H1 (cell line): ENCODE measurements around the gene OPCML. TPM values are rescaled to one million over a fixed set of nuclear protein-coding genes. Genes with fewer than 3 reads are reported as not detected.

ENCODE experiments used
- CTCF ChIA-PET: fragments of 300-600 bp; sonication (Branson Sonifier 250); formaldehyde crosslinking; loops from one replicate; lab custom pipeline; 2021; ENCODE audit not compliant: partially characterized antibody; lab: Charles Lee
- POLR2A ChIA-PET: fragments of 300-600 bp; sonication (Branson Sonifier 250); formaldehyde crosslinking; loops from one replicate; lab custom pipeline; 2021; ENCODE audit warnings: inconsistent platforms; ENCODE audit not compliant: partially characterized antibody; lab: Charles Lee
- DNase-seq, 2 experiments: peaks; one replicate each; pipeline versions ENCODE4 v3.0.0 to v3.0.0-alpha.2; 2010 to 2022; ENCODE audit warnings: low spot score in 2 of 2, low read depth in 1 of 2, mixed read lengths in 1 of 2
- FAIRE-seq: peaks from 2 replicates; lab custom pipeline; 2011; peaks lifted over from hg19 to GRCh38; lab: Jason Lieb, UNC
- H2AFZ ChIP-seq: 2 replicates; pipeline ENCODE4 v1.8.1; 2012; ENCODE audit warnings: low read length, inconsistent platforms
- H2AK5ac ChIP-seq: 2 replicates; pipeline ENCODE4 v1.6.1; 2013; ENCODE audit warnings: low read depth, low read length
- H2BK120ac ChIP-seq: replicated peaks from 2 replicates; pipeline ENCODE3; 2013; ENCODE audit warnings: low read depth, low read length, inconsistent platforms
- H2BK12ac ChIP-seq: 2 replicates; pipeline ENCODE4 v1.6.1; 2013; ENCODE audit warnings: low read depth, low read length
- H2BK15ac ChIP-seq: 2 replicates; pipeline ENCODE4 v1.6.1; 2013; ENCODE audit warnings: low read length
- H2BK20ac ChIP-seq: 2 replicates; pipeline ENCODE4 v1.6.1; 2013; ENCODE audit warnings: low read length
- H2BK5ac ChIP-seq: 2 replicates; pipeline ENCODE4 v1.6.1; 2013; ENCODE audit warnings: low read depth, low read length
- H3K14ac ChIP-seq: 2 replicates; pipeline ENCODE4 v1.6.1; 2013; ENCODE audit warnings: inconsistent platforms; ENCODE audit not compliant: insufficient read length
- H3K18ac ChIP-seq: 2 replicates; pipeline ENCODE4 v1.6.1; 2013; ENCODE audit warnings: low read length; ENCODE audit errors: extremely low read depth
- H3K23ac ChIP-seq: 2 replicates; pipeline ENCODE4 v1.6.1; 2013; ENCODE audit warnings: inconsistent platforms; ENCODE audit not compliant: insufficient read length
- H3K23me2 ChIP-seq: 2 replicates; pipeline ENCODE4 v1.6.1; 2013; ENCODE audit warnings: low read depth, low read length
- H3K27ac ChIP-seq: 2 replicates; pipeline ENCODE4 v1.6.1; 2011; ENCODE audit warnings: low read depth, low read length, inconsistent platforms
- H3K27me3 ChIP-seq, 4 experiments: replicated peaks in 1 of 4; 1 replicate in 1 of 4; 2 replicates in 3 of 4; pipeline versions ENCODE4 v1.6.1 to v1.8.1; 2011 to 2013; ENCODE audit warnings: low read length in 3 of 4, mild to moderate bottlenecking in 3 of 4, inconsistent platforms in 2 of 4, mixed read lengths in 2 of 4, moderate library complexity in 1 of 4; ENCODE audit not compliant: control insufficient read depth in 3 of 4, insufficient read depth in 3 of 4; ENCODE audit errors: extremely low read depth in 1 of 4
- H3K36me3 ChIP-seq, 4 experiments: 2 replicates each; pipeline versions ENCODE4 v1.6.1 to v1.8.1; 2011 to 2013; ENCODE audit warnings: mild to moderate bottlenecking in 4 of 4, low read length in 3 of 4, moderate library complexity in 2 of 4, control low read depth in 1 of 4, inconsistent platforms in 1 of 4; ENCODE audit not compliant: insufficient read depth in 4 of 4, control insufficient read depth in 2 of 4
- H3K4ac ChIP-seq: replicated peaks from 2 replicates; pipeline ENCODE3; 2013; ENCODE audit warnings: low read length, low read depth, mixed read lengths, inconsistent platforms; ENCODE audit not compliant: insufficient read length
- H3K4me1 ChIP-seq, 4 experiments: replicated peaks in 1 of 4; 1 replicate in 1 of 4; 2 replicates in 3 of 4; pipeline versions ENCODE4 v1.6.1 to v1.8.1; 2011 to 2013; ENCODE audit warnings: low read length in 3 of 4, inconsistent platforms in 2 of 4, mixed read lengths in 1 of 4; ENCODE audit not compliant: insufficient read depth in 4 of 4, control insufficient read depth in 3 of 4
- H3K4me2 ChIP-seq, 2 experiments: 2 replicates each; pipeline versions ENCODE4 v1.6.1 to v1.8.1; 2011 to 2013; ENCODE audit warnings: low read depth in 2 of 2, low read length in 2 of 2, control low read depth in 1 of 2, inconsistent platforms in 1 of 2, mild to moderate bottlenecking in 1 of 2; ENCODE audit not compliant: insufficient read depth in 1 of 2
- H3K4me3 ChIP-seq, 4 experiments: fragments of 200-600, 300-600 bp in 1 of 4; sonication (generic), shearing (Covaris generic), sonication (Bioruptor Twin) in 1 of 4; 2 replicates each; pipeline versions ENCODE4 v1.5.1 to v1.8.1; 2011 to 2016; ENCODE audit warnings: low read length in 4 of 4, low read depth in 3 of 4, control low read depth in 2 of 4, inconsistent platforms in 2 of 4, mild to moderate bottlenecking in 2 of 4, mixed read lengths in 1 of 4, moderate library complexity in 1 of 4; ENCODE audit not compliant: insufficient read depth in 2 of 4; ENCODE audit errors: extremely low read depth in 1 of 4
- H3K56ac ChIP-seq: replicated peaks from 2 replicates; pipeline ENCODE3; 2013; ENCODE audit warnings: low read depth, mild to moderate bottlenecking, mixed read lengths, low read length, inconsistent platforms; ENCODE audit not compliant: insufficient read length
- H3K79me1 ChIP-seq: 2 replicates; pipeline ENCODE4 v1.6.1; 2013; ENCODE audit warnings: low read depth, low read length, control low read depth
- H3K79me2 ChIP-seq, 2 experiments: 2 replicates each; pipeline versions ENCODE4 v1.6.1 to v1.8.1; 2012 to 2013; ENCODE audit warnings: low read length in 2 of 2, mild to moderate bottlenecking in 2 of 2, inconsistent platforms in 1 of 2; ENCODE audit not compliant: insufficient read depth in 2 of 2, control insufficient read depth in 1 of 2
- H3K9ac ChIP-seq, 4 experiments: replicated peaks in 1 of 4; 1 replicate in 1 of 4; 2 replicates in 3 of 4; pipeline versions ENCODE4 v1.6.1 to v1.8.1; 2011 to 2013; ENCODE audit warnings: low read depth in 3 of 4, low read length in 3 of 4, control low read depth in 2 of 4, mild to moderate bottlenecking in 2 of 4, moderate library complexity in 2 of 4, inconsistent platforms in 1 of 4; ENCODE audit errors: extremely low read depth in 1 of 4
- H3K9me3 ChIP-seq, 2 experiments: 2 replicates each; pipeline versions ENCODE4 v1.6.1 to v1.8.1; 2012 to 2013; ENCODE audit warnings: mild to moderate bottlenecking in 2 of 2, moderate library complexity in 2 of 2, control low read depth in 1 of 2, inconsistent platforms in 1 of 2, low read depth in 1 of 2, low read length in 1 of 2, mixed read lengths in 1 of 2; ENCODE audit not compliant: insufficient read depth in 2 of 2
- H4K20me1 ChIP-seq, 2 experiments: replicated peaks in 1 of 2; 2 replicates each; pipeline versions ENCODE3 to v1.8.1; 2011 to 2013; ENCODE audit warnings: inconsistent platforms in 2 of 2, low read length in 2 of 2, mild to moderate bottlenecking in 1 of 2; ENCODE audit not compliant: insufficient read depth in 2 of 2, control insufficient read depth in 1 of 2
- H4K5ac ChIP-seq: 2 replicates; pipeline ENCODE4 v1.6.1; 2013; ENCODE audit warnings: low read length, low read depth, mixed read lengths, inconsistent platforms; ENCODE audit not compliant: insufficient read length
- H4K8ac ChIP-seq: 2 replicates; pipeline ENCODE4 v1.8.0; 2013; ENCODE audit warnings: mild to moderate bottlenecking, moderate library complexity, low read length, inconsistent platforms; ENCODE audit not compliant: insufficient read depth; ENCODE audit errors: extremely low read depth
- H4K91ac ChIP-seq: replicated peaks from 2 replicates; pipeline ENCODE3; 2013; ENCODE audit warnings: low read length, mixed read lengths, inconsistent platforms; ENCODE audit not compliant: insufficient read length
- BACH1 ChIP-seq: IDR thresholded peaks from 2 replicates; pipeline ENCODE4 v1.6.1; 2012; ENCODE audit warnings: low read length, improper control_type of control experiment
- BRCA1 ChIP-seq: IDR thresholded peaks from 2 replicates; pipeline ENCODE4 v1.6.1; 2012; ENCODE audit warnings: low read depth, low read length, improper control_type of control experiment
- CREB1 ChIP-seq: IDR thresholded peaks from 2 replicates; pipeline ENCODE4 v1.6.1; 2012; ENCODE audit warnings: inconsistent platforms
- TCF12 ChIP-seq: IDR thresholded peaks from 2 replicates; pipeline ENCODE4 v1.6.1; 2011; ENCODE audit warnings: low read depth, mild to moderate bottlenecking, low read length
- YY1 ChIP-seq: IDR thresholded peaks from 2 replicates; pipeline ENCODE4 v1.6.1; 2011; ENCODE audit warnings: low read depth, mild to moderate bottlenecking, low read length
- WGBS, 2 experiments: shearing (Covaris generic) in 1 of 2; methylation state at CpG; one replicate each; pipeline versions ENCODE4 v1.1.6 to v1.1.7; 2013 to 2015; ENCODE audit warnings: low lambda C conversion rate in 2 of 2, mixed read lengths in 2 of 2, inconsistent platforms in 1 of 2, low coverage in 1 of 2, missing lambda C conversion rate in 1 of 2; ENCODE audit not compliant: insufficient replicate concordance in 2 of 2, insufficient coverage in 1 of 2, insufficient read length in 1 of 2; ENCODE audit errors: extremely low coverage in 1 of 2, missing lambda C conversion rate in 1 of 2; 5-methylcytosine and 5-hydroxymethylcytosine counted together
- polyA plus RNA-seq, 7 experiments: library from polyadenylated mRNA; depleted of rRNA in 3 of 7; stranded (reverse) in 5 of 7; unstranded in 2 of 7; fragments of >200 nt in 5 of 7; fragments of 200-250 nt in 2 of 7; gene quantifications; 1 replicate in 5 of 7; 2 replicates in 1 of 7; 4 replicates in 1 of 7; pipeline versions ENCODE4 v1.2.1 to v1.2.3, GENCODE V29; 2011 to 2013; ENCODE audit warnings: missing spikeins in 2 of 7, mixed read lengths in 2 of 7
- total RNA-seq: library from RNA; stranded (reverse); fragmentation: NEBNext Ultra II Directional; extraction: Animal tissue kit (Norgen Biotek cat#: 25700); gene quantifications from 2 replicates; pipeline ENCODE4 v1.2.1, GENCODE V29; 2021
- TF ChIP-seq, protein P1 (sequence below): IDR thresholded peaks from 2 replicates; pipeline ENCODE4 v1.6.1; 2012; ENCODE audit warnings: low read length, inconsistent platforms
- TF ChIP-seq, protein P2 (sequence below): IDR thresholded peaks from 2 replicates; pipeline ENCODE4 v1.6.1; 2011; ENCODE audit warnings: low read depth, mild to moderate bottlenecking, low read length; ENCODE audit not compliant: insufficient read depth

OPCML gene
- total and polyA plus RNA-seq, 2 of the 8 experiments (the other 6 are each of a cell fraction or from before 2014, with no cell fraction given): 2.3 to 3.1 TPM

GRCh38 chr11:132538642-132539041, 993.7 kb downstream of the OPCML start:
- no peak for FAIRE-seq
- Histone ChIP-seq H2BK5ac (no peak overlapping the region), H3K79me1 (no peaks in the 10 kb centered on the region), H3K36me3 (no peaks in the 10 kb centered on the region), H4K8ac (no peak overlapping the region), H2BK12ac (no peak overlapping the region), H3K18ac (no peak overlapping the region), H3K9ac (no peak overlapping the region), H2BK15ac (no peak overlapping the region), H4K20me1 (peaks cover 0 to 5% of the 10 kb centered on the region in 2 experiments), H3K4me2 (no peak overlapping the region), H4K5ac (no peak overlapping the region), H3K9me3 (no peaks in the 10 kb centered on the region), H3K79me2 (0 out of 4 replicates have a peak, but pooled peaks cover 0 to 4% of the 10 kb centered on the region in 2 experiments), H2AFZ (no peak overlapping the region), H2AK5ac (no peak overlapping the region), H4K91ac (no peak overlapping the region)
- CTCF ChIA-PET: interaction anchor here (0.9 kb wide), 1 partner anchor 15 kb away, joined by 3 read pairs; no protein-coding TSS in a partner anchor
- WGBS, 2 experiments: 93% methylated on average over 3 of the region's 3 CpGs; no CpG with 5 or more reads in 1 of the 2 experiments
- TF ChIP-seq BACH1 (no peak), BRCA1 (no peak), TCF12 (no peak), YY1 (no peak), CREB1 (no peak)
- TF ChIP-seq, protein P1, sequence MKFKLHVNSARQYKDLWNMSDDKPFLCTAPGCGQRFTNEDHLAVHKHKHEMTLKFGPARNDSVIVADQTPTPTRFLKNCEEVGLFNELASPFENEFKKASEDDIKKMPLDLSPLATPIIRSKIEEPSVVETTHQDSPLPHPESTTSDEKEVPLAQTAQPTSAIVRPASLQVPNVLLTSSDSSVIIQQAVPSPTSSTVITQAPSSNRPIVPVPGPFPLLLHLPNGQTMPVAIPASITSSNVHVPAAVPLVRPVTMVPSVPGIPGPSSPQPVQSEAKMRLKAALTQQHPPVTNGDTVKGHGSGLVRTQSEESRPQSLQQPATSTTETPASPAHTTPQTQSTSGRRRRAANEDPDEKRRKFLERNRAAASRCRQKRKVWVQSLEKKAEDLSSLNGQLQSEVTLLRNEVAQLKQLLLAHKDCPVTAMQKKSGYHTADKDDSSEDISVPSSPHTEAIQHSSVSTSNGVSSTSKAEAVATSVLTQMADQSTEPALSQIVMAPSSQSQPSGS: no peak
- TF ChIP-seq, protein P2, sequence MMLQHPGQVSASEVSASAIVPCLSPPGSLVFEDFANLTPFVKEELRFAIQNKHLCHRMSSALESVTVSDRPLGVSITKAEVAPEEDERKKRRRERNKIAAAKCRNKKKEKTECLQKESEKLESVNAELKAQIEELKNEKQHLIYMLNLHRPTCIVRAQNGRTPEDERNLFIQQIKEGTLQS: no peak
- TF ChIP-seq, all 59 proteins: peak for 0
- H3K27ac ChIP-seq: no peak overlapping the region
- DNase-seq: no peak
- no peak overlapping the region for H2BK20ac ChIP-seq
- H3K56ac ChIP-seq: no peak overlapping the region
- POLR2A ChIA-PET: no interaction called here
- H3K23ac ChIP-seq: no peak overlapping the region
- H3K27me3 ChIP-seq: no peaks in the 10 kb centered on the region
- peaks cover 0 to 3% (median 0%) of the 10 kb centered on the region in 4 experiments; a peak in 1 of 7 replicates for H3K4me1 ChIP-seq
- no peak overlapping the region for H2BK120ac ChIP-seq
- H3K4me3 ChIP-seq: no peak overlapping the region
- H3K4ac ChIP-seq: no peak overlapping the region
- H3K14ac ChIP-seq: no peak overlapping the region
- peaks cover 5% of the 10 kb centered on the region; the same call in 1 of the 2 replicates for H3K23me2 ChIP-seq
